ENCODE measurements around the gene KMT2B.

Gene KMT2B

DNA sequence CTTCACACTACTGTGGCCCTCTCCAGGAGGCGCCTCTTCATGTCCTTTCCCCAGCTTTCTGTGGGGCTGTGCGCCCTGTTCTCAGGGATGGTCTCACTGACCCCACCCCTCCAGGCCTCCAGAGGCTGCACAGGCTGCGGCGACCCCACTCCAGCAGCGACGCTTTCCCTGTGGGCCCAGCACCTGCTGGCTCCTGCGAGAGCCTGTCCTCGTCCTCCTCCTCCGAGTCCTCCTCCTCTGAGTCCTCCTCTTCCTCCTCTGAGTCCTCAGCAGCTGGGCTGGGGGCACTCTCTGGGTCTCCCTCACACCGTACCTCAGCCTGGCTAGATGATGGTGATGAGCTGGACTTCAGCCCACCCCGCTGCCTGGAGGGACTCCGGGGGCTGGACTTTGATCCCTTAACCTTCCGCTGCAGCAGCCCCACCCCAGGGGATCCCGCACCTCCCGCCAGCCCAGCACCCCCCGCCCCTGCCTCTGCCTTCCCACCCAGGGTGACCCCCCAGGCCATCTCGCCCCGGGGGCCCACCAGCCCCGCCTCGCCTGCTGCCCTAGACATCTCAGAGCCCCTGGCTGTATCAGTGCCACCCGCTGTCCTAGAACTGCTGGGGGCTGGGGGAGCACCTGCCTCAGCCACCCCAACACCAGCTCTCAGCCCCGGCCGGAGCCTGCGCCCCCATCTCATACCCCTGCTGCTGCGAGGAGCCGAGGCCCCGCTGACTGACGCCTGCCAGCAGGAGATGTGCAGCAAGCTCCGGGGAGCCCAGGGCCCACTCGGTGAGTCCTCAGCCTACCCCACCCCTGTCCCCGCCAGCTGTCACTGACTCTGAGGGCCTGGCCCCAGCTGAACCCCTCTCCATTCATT is 68.7 kb downstream of the KMT2B start:
- H3F3A ChIP-seq (ENCODE audit: insufficient read depth, low read length), result no peaks in the 10 kb centered on the region; the same call in 1 of the 2 replicates
- no peak overlapping the region for H3K27ac ChIP-seq (ENCODE audit: low read depth, low read length, poor library complexity, severe bottlenecking)
- H4K20me1 ChIP-seq (ENCODE audit: insufficient read depth, low read length), result no peaks in the 10 kb centered on the region
- TF ChIP-seq EZH2 (IDR thresholded peaks at IDR 0.05; ENCODE audit: borderline replicate concordance, low read length) (no peak), CTCF (IDR thresholded peaks at IDR 0.05; ENCODE audit: low read length) (no peak)
- no peak overlapping the region for H3K4me3 ChIP-seq (ENCODE audit: low read depth, low read length, poor library complexity, severe bottlenecking)
- no peaks in the 10 kb centered on the region for H3K27me3 ChIP-seq (ENCODE audit: insufficient read depth, low read length)
- no peaks in the 10 kb centered on the region for H3K9me3 ChIP-seq (ENCODE audit: low read length)
- H3K9ac ChIP-seq (ENCODE audit: low read length), result no peak overlapping the region
- H3K79me2 ChIP-seq (ENCODE audit: insufficient read depth, low read length), result no peaks in the 10 kb centered on the region
- H3K4me1 ChIP-seq (ENCODE audit: insufficient read depth, low read length, severe bottlenecking), result no peaks in the 10 kb centered on the region
- no peaks in the 10 kb centered on the region for H3K9me2 ChIP-seq (ENCODE audit: low read depth, low read length)
- H2AFZ ChIP-seq (ENCODE audit: low read length), result no peak overlapping the region
- no peak overlapping the region for H3K4me2 ChIP-seq (ENCODE audit: low read length)
- H3K36me3 ChIP-seq (ENCODE audit: insufficient read depth, low read length), result peaks cover 16% of the 10 kb centered on the region

DNA sequence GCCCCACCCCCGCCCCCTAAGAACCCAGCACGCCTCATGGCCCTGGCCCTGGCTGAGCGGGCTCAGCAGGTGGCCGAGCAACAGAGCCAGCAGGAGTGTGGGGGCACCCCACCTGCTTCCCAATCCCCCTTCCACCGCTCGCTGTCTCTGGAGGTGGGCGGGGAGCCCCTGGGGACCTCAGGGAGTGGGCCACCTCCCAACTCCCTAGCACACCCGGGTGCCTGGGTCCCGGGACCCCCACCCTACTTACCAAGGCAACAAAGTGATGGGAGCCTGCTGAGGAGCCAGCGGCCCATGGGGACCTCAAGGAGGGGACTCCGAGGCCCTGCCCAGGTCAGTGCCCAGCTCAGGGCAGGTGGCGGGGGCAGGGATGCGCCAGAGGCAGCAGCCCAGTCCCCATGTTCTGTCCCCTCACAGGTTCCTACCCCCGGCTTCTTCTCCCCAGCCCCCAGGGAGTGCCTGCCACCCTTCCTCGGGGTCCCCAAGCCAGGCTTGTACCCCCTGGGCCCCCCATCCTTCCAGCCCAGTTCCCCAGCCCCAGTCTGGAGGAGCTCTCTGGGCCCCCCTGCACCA is 69.5 kb downstream of the KMT2B start:
- Histone ChIP-seq H3F3A (ENCODE audit: insufficient read depth, low read length) (no peaks in the 10 kb centered on the region; the same call in 1 of the 2 replicates), H3K9me3 (ENCODE audit: low read length) (no peaks in the 10 kb centered on the region), H3K9me2 (ENCODE audit: low read depth, low read length) (no peaks in the 10 kb centered on the region), H3K27ac (ENCODE audit: low read depth, low read length, poor library complexity, severe bottlenecking) (no peak overlapping the region), H2AFZ (ENCODE audit: low read length) (no peak overlapping the region), H3K4me2 (ENCODE audit: low read length) (no peak overlapping the region), H3K9ac (ENCODE audit: low read length) (no peak overlapping the region), H3K36me3 (ENCODE audit: insufficient read depth, low read length) (peaks cover 11% of the 10 kb centered on the region), H3K27me3 (ENCODE audit: insufficient read depth, low read length) (no peaks in the 10 kb centered on the region), H4K20me1 (ENCODE audit: insufficient read depth, low read length) (no peaks in the 10 kb centered on the region), H3K4me3 (ENCODE audit: low read depth, low read length, poor library complexity, severe bottlenecking) (no peak overlapping the region), H3K79me2 (ENCODE audit: insufficient read depth, low read length) (no peaks in the 10 kb centered on the region), H3K4me1 (ENCODE audit: insufficient read depth, low read length, severe bottlenecking) (no peaks in the 10 kb centered on the region)
- TF ChIP-seq CTCF (IDR thresholded peaks at IDR 0.05; ENCODE audit: low read length) (no peak), EZH2 (IDR thresholded peaks at IDR 0.05; ENCODE audit: borderline replicate concordance, low read length) (no peak)

All from OCI-LY1 (cell line).